Colonic mucosa (tissue), 4 donors: Measurements from ENCODE around the gene KIAA1191. TPM values are rescaled to one million over a fixed set of nuclear protein-coding genes. Genes with fewer than 3 reads are reported as not detected.

ENCODE experiments used
- DNase-seq: peaks from one replicate; pipeline ENCODE4 v3.0.0-alpha.2; 2020
- H3K27ac ChIP-seq: fragments of 200-600 bp; one replicate; pipeline ENCODE4 v1.8.0; 2021
- H3K27me3 ChIP-seq: fragments of 200-600 bp; one replicate; pipeline ENCODE4 v1.8.0; 2021
- H3K36me3 ChIP-seq: fragments of 200-600 bp; one replicate; pipeline ENCODE4 v1.8.0; 2021
- H3K4me1 ChIP-seq: fragments of 200-600 bp; one replicate; pipeline ENCODE4 v1.8.0; 2021; ENCODE audit warnings: mild to moderate bottlenecking
- H3K4me3 ChIP-seq: fragments of 200-600 bp; one replicate; pipeline ENCODE4 v1.8.0; 2021
- H3K9ac ChIP-seq, 2 donors: one replicate each; pipeline ENCODE4 v1.7.0; 2013; ENCODE audit warnings: control low read depth in 2 of 2, low read depth in 2 of 2, low read length in 2 of 2
- H3K9me3 ChIP-seq: fragments of 200-600 bp; one replicate; pipeline ENCODE4 v1.8.0; 2021
- intact Hi-C: fragments of 100-400 bp; cut with DNase I; formaldehyde crosslinking; loops from one replicate; pipeline ENCODE4 v1.14.1; 2022
- total RNA-seq, 2 donors: library from RNA; stranded (reverse); fragmentation: NEBNext Ultra II Directional in 1 of 2; extraction: Animal tissue kit (Norgen Biotek cat#: 25700) in 1 of 2; gene quantifications; one replicate each; pipeline ENCODE4 v1.2.1, GENCODE V29; 2021
- TF ChIP-seq, protein P1 (sequence below): fragments of 200-600 bp; IDR thresholded peaks from one replicate; pipeline ENCODE4 v1.8.0; 2022; ENCODE audit warnings: antibody characterized with exemption, mild to moderate bottlenecking
- donor health status: healthy.
- donor health status: DM: no; HTN: no; CAD: no.
- donor health status: DM: no; HTN: no; CAD: no.

The KIAA1191 gene
- total RNA-seq, 2 donors from 2014 or later: 57.4 to 89.1 TPM

DNA sequence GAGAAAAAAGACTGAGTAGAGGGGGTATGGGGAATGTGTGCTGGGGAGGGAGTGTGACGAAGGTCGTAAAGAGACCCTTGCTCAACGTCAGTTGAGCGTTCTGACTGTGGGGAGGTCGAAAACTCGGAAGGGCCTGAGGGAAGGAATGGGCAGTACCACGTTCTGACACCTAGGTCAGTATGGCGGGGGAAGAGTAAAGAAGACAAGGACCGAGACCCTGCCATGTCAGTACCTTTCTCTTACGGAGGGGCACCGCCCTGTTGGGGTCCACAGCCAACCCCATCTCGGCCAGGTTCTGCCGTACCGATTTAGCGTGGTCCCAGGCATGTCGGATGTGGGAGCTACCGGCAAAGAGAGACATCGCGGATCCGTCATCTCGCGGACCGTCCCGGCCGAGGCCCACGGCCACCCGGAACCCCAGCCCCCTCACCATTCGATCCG lies 26.5 kb upstream of the KIAA1191 start:
- no peaks in the 10 kb centered on the region for H3K36me3 ChIP-seq
- intact Hi-C loops: no loop called here
- H3K4me1 ChIP-seq: peaks cover 5% of the 10 kb centered on the region
- H3K9ac ChIP-seq: peak overlapping the region; percentile 72 to 97
- no peak for DNase-seq
- H3K27ac ChIP-seq: peak overlapping the region; percentile 91
- TF ChIP-seq, protein P1, sequence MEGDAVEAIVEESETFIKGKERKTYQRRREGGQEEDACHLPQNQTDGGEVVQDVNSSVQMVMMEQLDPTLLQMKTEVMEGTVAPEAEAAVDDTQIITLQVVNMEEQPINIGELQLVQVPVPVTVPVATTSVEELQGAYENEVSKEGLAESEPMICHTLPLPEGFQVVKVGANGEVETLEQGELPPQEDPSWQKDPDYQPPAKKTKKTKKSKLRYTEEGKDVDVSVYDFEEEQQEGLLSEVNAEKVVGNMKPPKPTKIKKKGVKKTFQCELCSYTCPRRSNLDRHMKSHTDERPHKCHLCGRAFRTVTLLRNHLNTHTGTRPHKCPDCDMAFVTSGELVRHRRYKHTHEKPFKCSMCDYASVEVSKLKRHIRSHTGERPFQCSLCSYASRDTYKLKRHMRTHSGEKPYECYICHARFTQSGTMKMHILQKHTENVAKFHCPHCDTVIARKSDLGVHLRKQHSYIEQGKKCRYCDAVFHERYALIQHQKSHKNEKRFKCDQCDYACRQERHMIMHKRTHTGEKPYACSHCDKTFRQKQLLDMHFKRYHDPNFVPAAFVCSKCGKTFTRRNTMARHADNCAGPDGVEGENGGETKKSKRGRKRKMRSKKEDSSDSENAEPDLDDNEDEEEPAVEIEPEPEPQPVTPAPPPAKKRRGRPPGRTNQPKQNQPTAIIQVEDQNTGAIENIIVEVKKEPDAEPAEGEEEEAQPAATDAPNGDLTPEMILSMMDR: no peak
- no peaks in the 10 kb centered on the region for H3K9me3 ChIP-seq
- peak overlapping the region; percentile 92 for H3K4me3 ChIP-seq
- H3K27me3 ChIP-seq: no peaks in the 10 kb centered on the region

DNA sequence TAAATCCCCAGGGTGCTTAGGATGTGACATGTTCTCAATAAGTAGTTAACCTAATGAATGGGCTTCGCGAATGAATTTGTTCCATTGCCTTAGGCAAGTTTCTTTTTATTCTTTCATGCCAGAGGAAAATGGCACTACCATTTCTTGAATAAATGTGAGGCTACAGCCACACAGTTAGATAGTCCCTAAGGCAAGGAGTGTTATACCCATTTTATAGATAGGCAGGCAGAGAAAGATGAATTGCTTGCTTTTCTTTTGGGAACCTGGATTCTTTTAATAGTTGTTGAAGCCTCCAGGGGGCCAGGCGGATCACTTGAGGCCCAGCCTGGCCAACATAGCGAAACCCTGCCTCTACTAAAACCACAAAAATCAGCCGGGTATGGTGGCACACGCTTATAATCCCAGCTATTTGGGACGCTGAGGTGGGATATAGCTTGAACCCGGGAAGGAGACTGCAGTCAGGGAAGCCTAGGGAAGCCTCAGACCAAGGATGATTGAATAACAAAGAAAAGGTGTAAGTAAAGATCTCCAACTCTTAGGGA lies 25.9 kb upstream of the KIAA1191 start:
- TF ChIP-seq, protein P1: no peak
- Histone ChIP-seq H3K9ac (peak overlapping the region in 1 of 2 donors; percentile 97), H3K36me3 (no peaks in the 10 kb centered on the region), H3K9me3 (no peaks in the 10 kb centered on the region), H3K4me1 (peaks cover 5% of the 10 kb centered on the region), H3K27me3 (no peaks in the 10 kb centered on the region), H3K27ac (no peak overlapping the region), H3K4me3 (peak overlapping the region; percentile 92)
- no peak for DNase-seq
- intact Hi-C loops: no loop called here

DNA sequence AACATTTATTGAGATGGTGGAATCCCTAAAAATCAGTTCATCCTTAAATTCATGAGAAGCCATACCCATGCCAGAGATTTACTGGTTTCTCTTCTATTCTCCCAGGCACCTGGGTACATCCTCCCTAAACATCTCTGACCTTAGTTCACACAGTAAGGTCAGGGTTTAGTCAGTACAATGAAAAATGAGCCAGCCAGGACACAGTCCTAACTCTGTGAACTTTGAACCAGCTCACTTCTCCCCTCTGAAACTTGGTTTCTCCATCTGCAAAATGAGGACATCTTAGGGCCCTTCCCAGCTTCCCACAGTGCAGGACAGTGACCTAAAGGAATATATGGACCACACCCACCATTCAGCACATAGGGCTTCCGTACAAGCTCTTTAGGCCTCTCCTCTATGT lies 24.9 kb upstream of the KIAA1191 start:
- TF ChIP-seq, protein P1: no peak

DNA sequence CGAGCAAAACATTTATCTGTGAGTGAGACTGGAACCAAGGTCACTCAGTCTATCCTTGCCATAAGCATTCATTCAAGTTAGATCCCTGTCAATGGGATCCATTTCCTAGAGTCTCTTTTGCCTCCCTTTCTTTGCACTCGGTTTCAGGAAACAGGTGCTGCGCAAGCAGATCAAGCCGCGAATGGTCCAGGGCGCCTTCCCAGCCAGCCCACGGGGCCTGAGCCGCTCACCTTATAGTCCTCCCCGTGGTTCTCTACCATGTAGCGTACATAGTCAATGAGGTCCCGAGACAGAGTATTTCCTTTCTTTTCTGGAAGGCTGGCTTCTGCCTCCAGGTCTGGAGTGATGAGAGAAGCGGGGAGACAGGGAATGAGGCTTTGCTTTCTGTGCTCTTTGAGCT lies 23.4 kb upstream of the KIAA1191 start:
- peaks cover 5% of the 10 kb centered on the region for H3K4me1 ChIP-seq
- H3K27me3 ChIP-seq: no peaks in the 10 kb centered on the region
- intact Hi-C loops: no loop called here
- no peaks in the 10 kb centered on the region for H3K36me3 ChIP-seq
- no peak overlapping the region for H3K4me3 ChIP-seq
- DNase-seq: no peak
- no peak overlapping the region for H3K9ac ChIP-seq
- TF ChIP-seq, protein P1: no peak
- no peak overlapping the region for H3K27ac ChIP-seq
- H3K9me3 ChIP-seq: no peaks in the 10 kb centered on the region

More for the DNA sequence above, 24.9 kb upstream of the KIAA1191 start:
- Histone ChIP-seq H3K27ac (no peak overlapping the region), H3K9ac (no peak overlapping the region), H3K27me3 (no peaks in the 10 kb centered on the region), H3K4me3 (no peak overlapping the region), H3K36me3 (no peaks in the 10 kb centered on the region), H3K4me1 (peaks cover 5% of the 10 kb centered on the region), H3K9me3 (no peaks in the 10 kb centered on the region)
- intact Hi-C loops: no loop called here
- no peak for DNase-seq

DNA sequence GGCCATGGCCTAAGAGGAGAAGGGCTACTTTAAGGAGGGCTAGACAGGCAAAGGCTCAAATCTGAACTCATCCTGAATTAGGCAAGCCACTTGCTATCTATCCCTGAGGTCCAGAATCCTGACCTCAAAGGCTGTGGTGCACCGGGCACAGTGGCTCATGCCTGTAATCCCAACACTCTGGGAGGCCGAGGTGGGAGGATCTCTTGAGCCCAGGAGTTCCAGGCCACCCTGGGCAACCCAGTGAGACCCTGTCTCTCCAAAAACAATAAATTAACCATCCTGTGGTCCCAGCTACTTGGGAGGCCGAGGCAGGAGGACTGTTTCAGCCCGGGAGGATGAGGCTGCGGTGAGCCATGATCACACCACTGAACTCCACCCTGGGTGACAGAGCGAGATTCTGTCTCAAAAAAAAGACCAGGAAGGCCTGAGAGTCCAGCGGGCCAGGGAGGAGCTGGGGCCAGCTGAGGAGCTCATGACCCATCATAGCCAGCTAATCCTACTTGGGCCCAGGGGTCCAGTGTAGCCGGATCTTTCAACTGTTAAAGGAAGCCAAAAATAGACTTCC lies 22.9 kb upstream of the KIAA1191 start:
- DNase-seq: no peak
- TF ChIP-seq, protein P1: no peak
- Histone ChIP-seq H3K9me3 (no peaks in the 10 kb centered on the region), H3K36me3 (no peaks in the 10 kb centered on the region), H3K27ac (no peak overlapping the region), H3K4me3 (no peak overlapping the region), H3K27me3 (no peaks in the 10 kb centered on the region), H3K9ac (no peak overlapping the region), H3K4me1 (peaks cover 5% of the 10 kb centered on the region)
- intact Hi-C loops: no loop called here
